Tibial artery (tissue), 4 donors: ENCODE results near the gene GABPB2.
A peak's percentile ranks its signal among the peaks of the same experiment; 100 is the strongest.

Experiments
- DNase-seq, 2 donors: peaks; one replicate each; pipeline ENCODE4 v3.0.0-alpha.2; 2019
- H3K27ac ChIP-seq, 2 donors: fragments of 200-600 bp; sonication (generic) in 1 of 2; 1 replicate in 1 of 2; 2 replicates in 1 of 2; pipeline ENCODE4 v1.5.1; 2018 to 2019; ENCODE audit warnings: mild to moderate bottlenecking in 1 of 2
- H3K27me3 ChIP-seq, 2 donors: fragments of 200-600 bp; sonication (generic) in 1 of 2; one replicate each; pipeline versions ENCODE4 v1.5.1 to v1.6.0; 2016 to 2019
- H3K36me3 ChIP-seq, 3 donors: fragments of 200-600 bp; sonication (generic) in 2 of 3; one replicate each; pipeline ENCODE4 v1.5.1; 2016 to 2019; ENCODE audit warnings: mild to moderate bottlenecking in 2 of 3
- H3K4me1 ChIP-seq, 4 donors: fragments of 200-600 bp; sonication (generic) in 2 of 4; 1 replicate in 3 of 4; 2 replicates in 1 of 4; pipeline ENCODE4 v1.5.1; 2016 to 2019
- H3K4me3 ChIP-seq, 2 donors: fragments of 200-600 bp; sonication (generic) in 1 of 2; 1 replicate in 1 of 2; 2 replicates in 1 of 2; pipeline ENCODE4 v1.5.1; 2018 to 2019; ENCODE audit warnings: mild to moderate bottlenecking in 2 of 2
- H3K9me3 ChIP-seq, 3 donors: fragments of 200-600 bp; sonication (generic) in 1 of 3; one replicate each; pipeline ENCODE4 v1.5.1; 2016 to 2019
- intact Hi-C: fragments of 100-400 bp; cut with DNase I; formaldehyde crosslinking; loops from one replicate; pipeline ENCODE4 v1.15.0; 2023; ENCODE audit warnings: low total_unique reads
- TF ChIP-seq, protein P1 (sequence below), 2 experiments: fragments of 200-600 bp in 1 of 2; fragments of 450-650 bp in 1 of 2; IDR thresholded peaks; one replicate each; pipeline ENCODE4 v1.5.1; 2017 to 2019; ENCODE audit warnings: antibody characterized with exemption in 2 of 2, mild to moderate bottlenecking in 1 of 2, moderate library complexity in 1 of 2

GABPB2 gene

DNA sequence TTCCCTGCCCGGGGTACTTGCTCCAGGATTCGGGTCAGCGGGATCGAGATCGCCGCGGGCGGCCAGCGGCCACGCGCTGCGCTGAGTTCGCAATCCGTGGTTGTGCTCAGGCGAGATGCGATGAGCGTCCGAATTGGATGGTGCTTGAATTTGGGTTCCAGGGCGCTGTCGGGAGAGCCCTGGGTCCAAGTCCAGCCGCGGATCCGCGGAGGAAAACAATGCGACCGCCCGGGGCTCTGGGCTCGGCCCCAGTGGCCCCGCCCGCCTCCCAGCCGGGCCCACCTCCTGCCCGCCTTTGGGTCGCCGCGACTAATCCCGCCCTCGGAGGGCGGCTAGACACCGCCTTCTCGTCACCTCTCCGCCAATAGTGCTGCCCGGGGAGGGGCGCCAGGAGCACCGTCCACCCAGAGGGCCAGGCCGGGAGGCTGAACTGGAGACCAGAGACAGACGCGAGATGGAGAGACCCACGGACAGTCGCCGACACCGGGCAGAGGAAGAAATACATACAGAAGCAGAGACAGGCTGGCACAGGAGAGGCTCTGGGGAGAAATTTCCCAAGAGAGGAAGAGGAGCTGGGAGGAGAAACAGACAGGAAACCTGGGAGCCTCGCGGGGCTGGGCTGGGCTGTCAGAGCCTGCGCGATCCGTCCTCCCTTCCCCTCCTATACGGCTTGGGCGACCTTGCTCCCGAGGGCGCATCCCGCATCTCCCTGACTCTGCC, 76.0 kb downstream of the GABPB2 start, which contains the start of gene SEMA6C:
Gene SEMA6C (minus strand): TSS at position 220 of the 720 bp plus-strand sequence. CDS start 4,010 bp downstream, outside the sequence.
- Histone ChIP-seq H3K27me3 (no peaks in the 10 kb centered on the region), H3K27ac (peak within 1 kb of the TSS; percentile 80 to 81), H3K4me3 (peak within 1 kb of the TSS; percentile 82 to 96), H3K4me1 (peaks cover 0 to 40% (median 25%) of the 10 kb centered on the region in 4 donors), H3K36me3 (peaks cover 0 to 9% (median 0%) of the 10 kb centered on the region in 3 donors), H3K9me3 (no peaks in the 10 kb centered on the region)
- TF ChIP-seq, protein P1, sequence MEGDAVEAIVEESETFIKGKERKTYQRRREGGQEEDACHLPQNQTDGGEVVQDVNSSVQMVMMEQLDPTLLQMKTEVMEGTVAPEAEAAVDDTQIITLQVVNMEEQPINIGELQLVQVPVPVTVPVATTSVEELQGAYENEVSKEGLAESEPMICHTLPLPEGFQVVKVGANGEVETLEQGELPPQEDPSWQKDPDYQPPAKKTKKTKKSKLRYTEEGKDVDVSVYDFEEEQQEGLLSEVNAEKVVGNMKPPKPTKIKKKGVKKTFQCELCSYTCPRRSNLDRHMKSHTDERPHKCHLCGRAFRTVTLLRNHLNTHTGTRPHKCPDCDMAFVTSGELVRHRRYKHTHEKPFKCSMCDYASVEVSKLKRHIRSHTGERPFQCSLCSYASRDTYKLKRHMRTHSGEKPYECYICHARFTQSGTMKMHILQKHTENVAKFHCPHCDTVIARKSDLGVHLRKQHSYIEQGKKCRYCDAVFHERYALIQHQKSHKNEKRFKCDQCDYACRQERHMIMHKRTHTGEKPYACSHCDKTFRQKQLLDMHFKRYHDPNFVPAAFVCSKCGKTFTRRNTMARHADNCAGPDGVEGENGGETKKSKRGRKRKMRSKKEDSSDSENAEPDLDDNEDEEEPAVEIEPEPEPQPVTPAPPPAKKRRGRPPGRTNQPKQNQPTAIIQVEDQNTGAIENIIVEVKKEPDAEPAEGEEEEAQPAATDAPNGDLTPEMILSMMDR (IDR thresholded peaks at IDR 0.05), result peak in 1 of 2 experiments; percentile 8
- DNase-seq, result peak; percentile 95 to 97
- intact Hi-C loops, result no loop called here

DNA sequence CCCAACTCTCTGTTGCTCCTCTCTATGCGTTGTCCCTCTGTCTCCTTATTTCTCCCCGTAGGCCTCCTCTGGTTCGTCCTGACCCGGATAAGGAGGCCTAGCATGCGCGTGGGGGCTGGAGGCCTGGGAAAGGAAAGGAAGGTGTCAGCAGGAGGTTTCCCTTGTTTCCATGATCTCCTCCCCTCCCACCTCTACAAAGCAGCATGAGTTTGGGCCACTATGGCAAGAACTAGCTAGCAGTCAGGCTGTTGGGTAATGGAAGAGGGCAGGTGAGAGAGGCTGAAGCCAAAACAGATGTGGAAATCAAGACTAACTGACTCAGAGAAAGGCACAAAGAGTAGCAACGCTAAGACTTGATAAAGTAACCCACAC, 76.6 kb downstream of the GABPB2 start:
- Histone ChIP-seq H3K4me1 (peaks cover 0 to 40% (median 25%) of the 10 kb centered on the region in 4 donors), H3K4me3 (peak overlapping the region; percentile 82 to 96), H3K27ac (peak overlapping the region; percentile 80 to 81), H3K27me3 (no peaks in the 10 kb centered on the region), H3K36me3 (peaks cover 0 to 6% (median 0%) of the 10 kb centered on the region in 3 donors), H3K9me3 (no peaks in the 10 kb centered on the region)
- TF ChIP-seq, protein P1 (IDR thresholded peaks at IDR 0.05), result no peak
- no peak for DNase-seq
- intact Hi-C loops, result no loop called here

DNA sequence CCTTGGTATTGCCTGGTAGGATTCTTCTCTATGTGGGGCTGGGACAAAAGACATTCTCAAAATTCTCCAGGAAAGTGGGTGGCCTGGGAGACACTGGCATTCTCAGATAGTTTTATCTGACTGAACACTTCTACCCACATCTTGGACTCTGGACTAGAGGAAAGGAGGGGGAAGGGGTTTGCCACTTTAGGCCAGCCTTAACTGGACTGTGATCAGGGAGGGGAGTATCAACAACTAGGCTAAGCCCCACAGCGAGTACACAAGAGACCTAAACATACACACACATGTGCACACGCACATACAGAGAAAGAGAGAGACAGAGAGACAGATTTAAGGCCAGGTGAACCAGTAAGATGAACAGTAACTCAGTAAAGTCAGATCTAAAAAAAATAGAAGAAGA, 77.1 kb downstream of the GABPB2 start:
- DNase-seq, result no peak
- TF ChIP-seq, protein P1 (IDR thresholded peaks at IDR 0.05), result no peak
- no peaks in the 10 kb centered on the region for H3K27me3 ChIP-seq
- peaks cover 0 to under 1% (median 0%) of the 10 kb centered on the region in 3 donors for H3K36me3 ChIP-seq
- intact Hi-C loops, result no loop called here
- H3K9me3 ChIP-seq, result no peaks in the 10 kb centered on the region
- peaks cover 0 to 36% (median 25%) of the 10 kb centered on the region in 4 donors for H3K4me1 ChIP-seq
- no peak overlapping the region for H3K4me3 ChIP-seq
- peak overlapping the region; percentile 80 to 81 for H3K27ac ChIP-seq

DNA sequence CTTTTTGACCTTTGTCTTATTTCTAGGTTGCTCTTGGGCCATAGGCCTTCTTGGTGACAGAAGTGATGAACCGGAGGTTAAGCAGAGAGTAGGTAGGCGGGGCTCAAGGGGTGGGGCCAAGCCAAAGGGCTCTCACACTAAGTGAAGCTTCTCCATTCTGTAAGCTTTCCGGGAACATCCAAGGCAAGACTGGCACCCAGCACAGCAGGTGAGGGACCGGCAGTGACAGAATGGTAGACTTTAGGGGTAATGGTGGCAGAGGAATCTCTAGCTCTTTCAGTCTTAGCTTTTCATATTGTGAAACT, 85.9 kb downstream of the GABPB2 start, which contains the start of gene TNFAIP8L2:
Gene TNFAIP8L2 (plus strand): TSS at position 135 of the 305 bp plus-strand sequence. CDS start 2,049 bp downstream, outside the sequence.
- peak in 1 of 2 donors; percentile 57 for DNase-seq
- TF ChIP-seq, protein P1 (IDR thresholded peaks at IDR 0.05), result no peak
- H3K27me3 ChIP-seq, result no peaks in the 10 kb centered on the region
- peak within 1 kb of the TSS in 1 of 2 donors; percentile 4 for H3K27ac ChIP-seq
- peak within 1 kb of the TSS; percentile 5 to 6 for H3K4me3 ChIP-seq
- no peaks in the 10 kb centered on the region for H3K9me3 ChIP-seq
- intact Hi-C loops, result loop anchor here (5.0 to 10.0 kb wide), 2 partner anchors 54 to 132 kb away; no protein-coding TSS in a partner anchor
- peaks cover 13 to 55% (median 46%) of the 10 kb centered on the region in 3 donors for H3K36me3 ChIP-seq
- peaks cover 0 to 9% (median 0%) of the 10 kb centered on the region in 4 donors for H3K4me1 ChIP-seq

DNA sequence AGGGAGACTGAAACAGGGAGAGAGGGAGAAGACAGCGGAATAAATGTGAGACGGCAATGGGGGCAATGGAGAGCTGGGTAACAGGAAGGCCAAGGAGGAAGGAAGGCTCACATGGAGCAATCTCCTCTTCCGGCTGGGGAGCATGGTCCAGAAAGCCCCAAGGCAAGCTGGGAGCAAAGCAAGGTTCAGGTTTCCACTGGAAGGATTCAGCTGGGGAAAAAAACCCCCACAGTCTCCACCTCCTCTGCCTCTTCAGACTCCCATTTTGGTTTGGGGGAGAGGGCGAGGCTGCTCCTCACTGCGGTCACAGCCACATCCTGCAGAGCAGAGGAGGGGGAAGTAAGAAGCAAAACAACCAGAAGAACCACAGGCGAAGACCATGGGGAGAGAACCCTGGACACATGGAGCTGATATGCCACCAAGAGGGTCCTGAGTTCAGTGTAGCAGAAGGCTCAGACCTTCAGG, 86.5 kb downstream of the GABPB2 start:
- intact Hi-C loops, result loop anchor here (5.0 to 10.0 kb wide), 2 partner anchors 55 to 132 kb away; no protein-coding TSS in a partner anchor
- peaks cover 13 to 61% (median 50%) of the 10 kb centered on the region in 3 donors for H3K36me3 ChIP-seq
- H3K4me1 ChIP-seq, result peaks cover 0 to 9% (median 0%) of the 10 kb centered on the region in 4 donors
- no peak overlapping the region for H3K27ac ChIP-seq
- H3K4me3 ChIP-seq, result peak overlapping the region; percentile 5 to 6
- no peaks in the 10 kb centered on the region for H3K27me3 ChIP-seq
- no peak for DNase-seq
- H3K9me3 ChIP-seq, result no peaks in the 10 kb centered on the region
- TF ChIP-seq, protein P1 (IDR thresholded peaks at IDR 0.05), result no peak
